AG08396 (cell line): ENCODE measurements around the gene GSG1L2.

Experiments used
- DNase-seq: peaks from one replicate; pipeline ENCODE4 v3.0.0; 2012; ENCODE audit warnings: low spot score, mixed read lengths

Gene GSG1L2

GRCh38 chr17:9821921-9822320 is at the start of gene GSG1L2:
GSG1L2 (minus strand) TSS chr17:9822079; CDS start chr17:9822071, 8 bp downstream.
- no peak for DNase-seq

- no peak for DNase-seq
These were observed 46.7 kb upstream of the GSG1L2 start for GRCh38 chr17:9868552-9868951.

GRCh38 chr17:9865586-9865985 is 43.7 kb upstream of the GSG1L2 start:
- no peak for DNase-seq

GRCh38 chr17:9862949-9863348 is 41.1 kb upstream of the GSG1L2 start:
- no peak for DNase-seq

- DNase-seq: no peak
These were observed 40.3 kb upstream of the GSG1L2 start for GRCh38 chr17:9862220-9862619.

- DNase-seq: no peak
These were observed 39.0 kb upstream of the GSG1L2 start for GRCh38 chr17:9860851-9861250.

- DNase-seq: no peak
These were observed 37.9 kb upstream of the GSG1L2 start for GRCh38 chr17:9859781-9860180.

GRCh38 chr17:9855036-9855435 is 33.2 kb upstream of the GSG1L2 start:
- no peak for DNase-seq

- no peak for DNase-seq
These were observed 32.4 kb upstream of the GSG1L2 start for GRCh38 chr17:9854255-9854654.

- DNase-seq: no peak
These were observed 28.3 kb upstream of the GSG1L2 start for GRCh38 chr17:9850151-9850550.

GRCh38 chr17:9845306-9845705 is 23.4 kb upstream of the GSG1L2 start:
- DNase-seq: no peak

GRCh38 chr17:9844153-9844552 is 22.3 kb upstream of the GSG1L2 start:
- DNase-seq: no peak

- no peak for DNase-seq
These were observed 21.5 kb upstream of the GSG1L2 start for GRCh38 chr17:9843152-9844010.

GRCh38 chr17:9842057-9842758 is 20.3 kb upstream of the GSG1L2 start:
- DNase-seq: no peak

- no peak for DNase-seq
These were observed 17.6 kb upstream of the GSG1L2 start for GRCh38 chr17:9839433-9839832.

GRCh38 chr17:9837551-9838471 is 15.9 kb upstream of the GSG1L2 start:
- DNase-seq: no peak

- no peak for DNase-seq
These were observed 12.0 kb upstream of the GSG1L2 start for GRCh38 chr17:9833922-9834321.

- DNase-seq: no peak
These were observed 8.8 kb upstream of the GSG1L2 start for GRCh38 chr17:9830711-9831110.

GRCh38 chr17:9829343-9829742 is 7.5 kb upstream of the GSG1L2 start:
- DNase-seq: no peak

- DNase-seq: no peak
These were observed 6.7 kb upstream of the GSG1L2 start for GRCh38 chr17:9828296-9829295.

GRCh38 chr17:9825641-9826150 is 3.8 kb upstream of the GSG1L2 start, which contains the start of gene GLP2R:
GLP2R (plus strand) TSS chr17:9825924; CDS start chr17:9826064, 140 bp downstream.
- no peak for DNase-seq
